Measurements from ENCODE around the gene CLDN17.
A peak's percentile ranks its signal among the peaks of the same experiment; 100 is the strongest.

The CLDN17 gene

GRCh38 chr21:30166705-30167104 is at the start of gene CLDN17:
Gene CLDN17 (minus strand): TSS chr21:30166805. CDS start chr21:30166617, 188 bp downstream.
- DNase-seq: no peak

- DNase-seq: no peak
Observed at GRCh38 chr21:30216041-30216723, 49.6 kb upstream of the CLDN17 start, which contains the start of gene CLDN8. Gene CLDN8 (minus strand): TSS chr21:30216097. CDS start chr21:30215925, 172 bp downstream.

- DNase-seq: no peak
Observed at GRCh38 chr21:30211071-30211470, 44.5 kb upstream of the CLDN17 start.

GRCh38 chr21:30209601-30210000 is 43.0 kb upstream of the CLDN17 start:
- DNase-seq: no peak

- no peak for DNase-seq
Observed at GRCh38 chr21:30207252-30207579, 40.6 kb upstream of the CLDN17 start.

GRCh38 chr21:30206551-30207251 is 40.1 kb upstream of the CLDN17 start:
- DNase-seq: no peak

- DNase-seq: no peak
Observed at GRCh38 chr21:30200000-30200399, 33.4 kb upstream of the CLDN17 start.

- DNase-seq: peak; percentile 1
Observed at GRCh38 chr21:30194701-30195299, 28.2 kb upstream of the CLDN17 start.

GRCh38 chr21:30193201-30193600 is 26.6 kb upstream of the CLDN17 start:
- DNase-seq: no peak

- no peak for DNase-seq
Observed at GRCh38 chr21:30190554-30190953, 23.9 kb upstream of the CLDN17 start.

GRCh38 chr21:30189773-30190172 is 23.2 kb upstream of the CLDN17 start:
- no peak for DNase-seq

- no peak for DNase-seq
Observed at GRCh38 chr21:30186242-30186641, 19.6 kb upstream of the CLDN17 start.

- no peak for DNase-seq
Observed at GRCh38 chr21:30168086-30168485, 1.5 kb upstream of the CLDN17 start.

GRCh38 chr21:30166171-30166570 is 434 bp downstream of the CLDN17 start:
- DNase-seq: no peak

- DNase-seq: no peak
Observed at GRCh38 chr21:30164796-30165195, 1.8 kb downstream of the CLDN17 start.

GRCh38 chr21:30153697-30154340 is 12.8 kb downstream of the CLDN17 start:
- DNase-seq: no peak

GRCh38 chr21:30152792-30153191 is 13.8 kb downstream of the CLDN17 start:
- DNase-seq: no peak

GRCh38 chr21:30148906-30149305 is 17.7 kb downstream of the CLDN17 start:
- DNase-seq: no peak

- DNase-seq: no peak
Observed at GRCh38 chr21:30146558-30147282, 19.9 kb downstream of the CLDN17 start.

GRCh38 chr21:30138483-30138882 is 28.1 kb downstream of the CLDN17 start:
- DNase-seq: no peak

GRCh38 chr21:30129246-30129645 is 37.4 kb downstream of the CLDN17 start:
- DNase-seq: no peak

GRCh38 chr21:30126576-30126975 is 40.0 kb downstream of the CLDN17 start:
- DNase-seq: no peak

GRCh38 chr21:30117631-30118030 is 49.0 kb downstream of the CLDN17 start:
- DNase-seq: no peak
